GM18951 (cell line): ENCODE data around the gene JAKMIP1.

Experiments
- POLR2A ChIP-seq: IDR thresholded peaks from 4 replicates; pipeline ENCODE4 v1.6.1; 2011; ENCODE audit warnings: mild to moderate bottlenecking; ENCODE audit not compliant: insufficient read length, insufficient read depth; ENCODE audit errors: extremely low read depth
- in situ Hi-C: fragments of 300-500 bp; cut with MboI; formaldehyde crosslinking; loops from one replicate; pipeline ENCODE4 v1.12.0; 2022; ENCODE audit warnings: low sequenced_read_pairs, mixed read lengths, inconsistent platforms; ENCODE audit not compliant: unreplicated experiment

Gene JAKMIP1

DNA sequence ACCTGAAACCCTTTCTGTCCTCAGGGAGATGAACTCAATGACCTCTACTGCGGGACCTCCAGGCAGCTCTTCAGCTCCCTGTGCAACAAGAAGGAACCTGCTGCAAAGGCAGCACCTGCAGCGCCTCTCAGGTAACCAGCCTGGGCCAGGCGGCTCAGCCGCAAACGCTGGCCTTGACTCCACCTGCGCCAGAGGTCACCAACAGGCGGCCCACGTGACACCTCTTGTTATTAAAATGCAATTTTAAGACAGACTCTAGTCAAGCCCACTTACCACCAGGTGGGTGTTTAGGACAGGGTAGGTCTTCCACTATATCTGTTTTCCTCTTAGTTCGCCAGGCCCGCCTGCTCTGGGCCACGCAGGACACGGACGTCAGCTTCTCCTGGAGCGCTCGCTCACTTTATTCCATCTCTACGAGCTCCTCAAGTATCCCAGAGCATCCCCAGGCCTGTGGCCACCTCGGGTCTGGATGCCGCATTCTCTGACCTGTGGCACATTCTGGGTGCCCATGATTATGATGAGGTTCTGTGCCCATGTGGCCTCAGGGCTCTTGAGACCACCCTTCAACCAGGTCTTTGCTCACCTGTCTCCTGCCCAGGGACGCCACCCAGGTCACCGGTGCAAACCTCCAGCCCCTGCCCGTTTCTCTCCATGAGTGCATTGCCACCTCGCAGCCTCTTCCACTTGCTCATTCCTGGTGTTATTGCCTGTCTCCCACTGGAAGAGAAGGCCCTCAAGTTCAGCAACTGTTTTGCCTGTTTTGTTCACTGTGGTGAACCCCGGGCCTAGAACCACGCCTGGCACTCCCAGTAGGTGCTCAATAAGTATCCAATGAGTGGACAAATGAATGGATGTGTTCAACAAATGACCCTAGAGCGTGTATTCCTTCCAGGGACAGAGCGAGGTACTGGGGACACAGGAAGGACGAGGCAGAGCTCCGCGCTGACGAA lies 32.8 kb upstream of the JAKMIP1 start:
- TF ChIP-seq POLR2A: no peak
- in situ Hi-C loops: no loop called here

DNA sequence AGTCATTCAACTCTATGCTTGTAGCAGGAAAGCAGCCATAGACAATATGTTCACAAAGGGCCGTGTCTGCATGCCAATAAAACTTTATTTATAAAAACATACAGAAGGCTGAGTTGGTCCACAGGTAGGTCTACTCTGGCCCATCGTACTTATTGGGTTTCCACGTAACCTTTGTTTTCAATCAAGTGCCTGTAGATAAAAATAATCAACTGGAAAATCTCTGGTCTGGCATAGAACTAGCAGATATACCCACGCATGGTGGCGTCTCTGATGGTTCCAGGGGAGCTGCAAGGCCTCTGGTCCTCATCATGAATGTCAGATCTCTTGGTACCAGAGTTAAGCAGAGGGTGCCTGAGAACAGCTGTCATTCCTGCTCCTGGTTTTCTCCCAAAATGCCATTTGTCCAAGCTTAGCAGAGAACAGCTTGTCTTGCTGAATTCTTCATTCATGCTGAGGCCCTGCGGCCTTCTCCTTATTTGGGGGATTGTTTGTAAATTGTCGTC lies 31.4 kb upstream of the JAKMIP1 start:
- in situ Hi-C loops: no loop called here
- no peak for TF ChIP-seq POLR2A

DNA sequence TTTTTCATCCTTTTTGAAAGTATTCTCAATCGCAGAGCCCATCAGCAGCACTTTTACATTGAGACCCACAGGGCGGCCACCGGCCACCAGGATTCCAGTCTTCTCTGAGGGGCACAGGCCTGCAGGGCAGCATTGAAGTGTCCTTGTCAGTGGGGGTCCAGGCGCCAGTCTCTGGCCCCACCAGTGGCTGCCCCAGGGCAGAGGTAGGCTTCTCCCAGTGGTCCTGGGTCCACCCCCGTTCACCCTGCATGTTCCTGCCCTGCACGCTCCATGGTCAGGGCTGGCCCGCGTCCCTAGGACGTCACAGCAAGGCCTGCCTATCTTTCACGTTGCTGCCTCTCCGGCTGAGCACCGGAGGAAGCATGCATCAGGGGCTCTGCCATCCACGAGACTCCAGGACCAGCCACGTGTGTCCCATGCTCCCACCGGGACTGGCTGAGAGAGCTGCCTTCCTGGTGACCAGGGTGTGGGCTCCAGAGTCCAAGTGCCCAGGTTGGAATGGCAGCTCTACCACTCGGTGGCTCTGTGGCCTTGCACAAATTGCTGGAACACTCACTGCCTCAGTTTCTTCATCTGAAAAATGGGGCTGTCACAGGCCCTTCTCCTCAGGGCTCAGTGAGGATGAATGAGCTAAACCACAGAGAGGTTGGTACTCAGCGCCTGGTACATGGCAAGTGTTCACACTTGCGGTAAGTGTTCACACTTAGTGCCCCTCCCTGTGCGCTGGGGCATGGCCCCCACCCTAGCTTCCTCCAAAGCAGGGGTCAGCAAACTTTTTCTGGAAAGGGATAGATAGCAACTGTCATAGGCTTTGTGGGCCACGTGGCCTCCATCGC lies 30.7 kb upstream of the JAKMIP1 start:
- in situ Hi-C loops: no loop called here
- no peak for TF ChIP-seq POLR2A

DNA sequence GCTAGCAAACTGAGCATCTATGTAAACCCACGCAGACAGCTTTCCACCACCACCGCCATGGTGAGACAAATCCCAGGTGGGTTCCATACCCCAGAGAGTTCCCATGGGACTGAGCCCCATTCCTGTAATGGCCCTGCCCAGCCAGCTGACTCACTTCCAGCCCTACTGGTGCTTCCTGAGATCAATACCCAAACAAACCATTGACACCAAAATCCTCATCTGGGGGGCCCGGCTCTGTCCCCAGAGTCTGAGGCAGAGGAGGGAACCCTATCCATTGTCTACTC lies 30.1 kb upstream of the JAKMIP1 start:
- in situ Hi-C loops: no loop called here
- TF ChIP-seq POLR2A: no peak

DNA sequence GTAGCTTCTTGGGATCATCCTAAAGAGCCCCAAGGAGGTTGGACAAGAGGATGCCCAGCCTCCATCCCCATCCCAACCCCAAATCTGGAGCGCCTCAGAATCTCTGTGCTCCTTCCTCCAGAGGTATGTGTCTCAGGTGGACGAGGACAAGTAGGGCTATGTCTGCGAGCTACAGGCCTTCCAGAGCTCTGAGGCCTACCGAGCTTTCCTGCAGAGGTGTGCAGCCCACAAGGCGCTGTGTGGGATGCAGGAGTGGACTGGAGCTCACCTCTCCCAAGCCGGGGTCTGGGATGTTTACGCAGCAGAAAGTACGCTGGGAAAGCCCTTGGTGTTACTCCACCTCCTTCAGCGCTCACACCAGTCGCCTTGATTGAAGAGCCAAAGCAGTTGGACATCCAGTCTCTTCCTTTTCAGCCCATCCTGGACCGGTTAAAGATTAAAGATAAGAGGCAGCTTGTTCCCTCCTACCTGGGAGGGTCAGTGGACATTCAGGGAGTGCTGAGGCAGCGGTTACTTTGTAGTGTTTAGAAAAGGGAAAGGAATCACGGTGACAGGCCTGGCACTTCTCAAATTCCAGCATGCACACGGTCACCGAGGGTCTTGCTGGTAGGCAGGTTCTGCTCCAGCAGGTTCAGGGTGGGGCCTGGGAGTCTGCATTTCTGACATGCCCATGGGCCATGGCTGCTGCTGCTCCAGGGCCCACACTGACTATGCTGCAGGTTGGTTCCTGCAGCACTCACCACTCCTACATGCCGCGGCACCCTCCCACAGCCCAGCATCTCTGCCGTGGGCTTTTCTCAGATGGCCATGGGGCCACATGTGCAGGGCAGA lies 29.5 kb upstream of the JAKMIP1 start:
- in situ Hi-C loops: no loop called here
- no peak for TF ChIP-seq POLR2A

DNA sequence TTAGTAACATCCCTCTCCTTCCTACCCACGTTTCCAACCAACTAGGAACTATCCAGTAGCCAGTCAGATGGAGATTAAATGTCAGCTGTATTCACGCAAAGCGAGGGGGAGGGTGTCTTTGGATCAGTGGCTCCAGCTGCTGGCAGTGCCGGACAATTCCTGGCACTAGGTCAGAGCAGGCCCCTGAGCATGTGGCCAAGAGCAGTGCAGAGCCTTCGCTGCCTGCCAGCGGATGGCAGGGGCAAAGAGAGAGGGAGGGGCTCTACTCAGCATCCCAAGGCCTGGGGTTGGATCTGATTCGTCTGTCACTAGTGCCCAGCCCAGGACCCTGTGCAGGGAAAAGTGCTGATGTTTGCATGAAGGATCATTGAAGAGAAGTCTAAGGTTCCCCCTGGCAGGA lies 28.7 kb upstream of the JAKMIP1 start:
- no peak for TF ChIP-seq POLR2A
- in situ Hi-C loops: no loop called here

DNA sequence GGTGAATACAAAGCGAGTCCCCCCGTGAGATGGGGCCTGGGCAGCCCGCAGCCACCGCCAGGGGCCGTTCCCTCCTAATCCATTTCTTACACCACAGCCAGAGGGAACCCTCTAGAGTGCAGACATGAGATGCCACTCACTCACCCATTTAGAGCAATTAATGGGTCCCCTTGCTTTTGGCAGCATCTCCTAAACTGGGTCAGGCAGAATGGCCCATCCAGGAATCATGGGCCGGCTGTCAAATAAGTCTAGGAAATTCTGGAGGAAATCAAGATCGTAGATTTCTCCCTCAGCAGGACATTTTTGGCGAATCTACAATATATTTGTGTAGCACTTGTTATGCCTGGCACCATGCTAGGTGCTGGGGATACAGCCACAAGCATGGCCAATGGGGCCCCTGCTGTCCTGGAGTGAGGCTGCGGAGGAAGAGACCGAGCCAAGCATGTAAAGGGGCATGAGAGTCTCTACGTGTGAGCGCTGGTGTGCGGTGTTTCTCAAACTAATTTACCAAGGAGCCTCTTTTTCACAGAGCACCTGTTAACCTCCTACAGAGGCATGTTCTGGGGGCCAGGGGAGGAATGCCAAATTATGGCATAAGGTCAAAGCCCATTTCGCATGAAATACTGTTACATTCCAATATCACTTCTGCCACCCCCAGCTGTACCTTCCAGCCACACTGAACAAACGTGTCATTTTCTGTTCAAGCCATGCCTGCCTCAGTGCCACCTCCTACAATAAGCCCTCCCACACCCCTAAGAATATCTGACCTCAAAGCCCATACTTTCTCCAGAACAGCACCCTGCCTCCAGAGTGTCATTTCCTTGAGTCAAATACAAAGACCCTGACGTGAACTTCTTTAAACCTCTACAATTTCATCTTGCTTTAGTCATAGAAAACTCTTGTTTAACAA lies 28.1 kb upstream of the JAKMIP1 start:
- no peak for TF ChIP-seq POLR2A
- in situ Hi-C loops: no loop called here

DNA sequence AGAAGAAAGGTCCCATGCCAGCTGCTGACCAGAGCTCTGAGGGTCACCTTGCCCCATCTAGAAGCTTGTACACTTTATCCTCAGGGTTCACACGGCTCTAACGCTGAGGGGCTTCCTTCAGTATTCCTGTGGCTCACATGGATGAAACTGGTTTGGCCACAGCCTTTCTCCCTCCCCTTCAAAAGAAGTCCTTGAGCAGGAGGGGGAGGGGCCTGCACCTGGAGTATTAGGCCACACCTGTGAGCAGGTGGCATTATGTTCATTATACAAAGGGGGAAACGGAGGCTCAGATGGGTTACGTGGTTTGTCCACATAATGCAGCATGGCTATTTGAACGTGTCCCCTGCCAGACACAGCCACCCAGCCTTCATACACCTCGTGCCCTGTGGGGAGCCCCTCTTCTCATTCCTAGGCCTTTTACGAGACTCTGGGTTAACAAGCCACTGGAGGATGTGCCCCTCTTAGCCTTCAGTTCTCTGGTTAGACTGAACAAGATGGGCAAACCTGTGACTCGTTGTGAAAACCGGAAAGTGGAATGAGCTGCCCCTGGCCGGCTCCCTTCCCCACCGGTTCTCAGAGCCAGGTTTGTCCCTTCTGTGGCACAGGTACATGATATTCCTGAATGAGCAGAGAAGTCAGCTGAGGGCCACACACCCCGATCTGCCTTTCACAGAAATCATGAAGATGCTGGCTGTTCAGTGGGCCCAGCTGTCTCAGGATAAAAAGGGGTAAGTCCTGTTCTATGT lies 27.2 kb upstream of the JAKMIP1 start:
- in situ Hi-C loops: no loop called here
- no peak for TF ChIP-seq POLR2A

DNA sequence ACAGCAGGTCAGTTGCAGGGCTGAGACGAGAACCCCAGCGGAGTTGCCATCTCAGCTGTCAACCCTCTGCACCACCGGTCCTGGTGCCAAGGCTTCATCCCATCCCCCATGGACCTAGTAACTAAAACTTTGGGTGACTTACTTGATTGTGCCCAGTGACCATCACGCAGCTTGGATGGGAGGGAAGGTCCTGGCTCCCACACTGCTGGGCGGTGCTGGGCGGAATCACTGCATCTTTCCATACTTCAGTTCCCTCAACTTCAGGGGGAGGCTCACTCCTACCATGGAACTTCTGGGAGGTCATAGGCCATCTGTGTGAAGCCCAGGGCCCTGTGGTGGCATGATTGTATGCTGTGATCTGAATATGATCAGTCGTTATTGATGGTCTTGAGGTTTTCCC lies 26.2 kb upstream of the JAKMIP1 start:
- TF ChIP-seq POLR2A: no peak
- in situ Hi-C loops: no loop called here

DNA sequence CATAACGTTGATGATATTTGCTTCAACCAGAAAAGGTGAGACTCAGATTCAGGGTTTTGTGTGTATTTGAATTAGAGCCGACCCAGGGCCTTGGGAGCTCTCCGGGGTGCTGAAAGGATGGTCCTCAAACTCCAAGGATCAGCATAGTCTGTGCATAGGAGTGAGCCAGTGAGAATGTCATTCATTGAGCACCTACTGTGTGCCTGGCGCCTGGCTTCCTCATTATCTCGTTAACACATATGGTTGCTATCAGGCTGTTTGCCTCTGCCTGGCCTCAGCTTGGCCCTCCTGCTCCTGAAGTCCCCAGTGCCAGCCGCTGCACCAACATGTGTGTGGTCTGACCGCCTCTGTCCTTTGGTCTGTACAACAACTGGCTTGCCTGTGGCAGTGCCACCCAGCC lies 25.1 kb upstream of the JAKMIP1 start:
- in situ Hi-C loops: no loop called here
- no peak for TF ChIP-seq POLR2A

DNA sequence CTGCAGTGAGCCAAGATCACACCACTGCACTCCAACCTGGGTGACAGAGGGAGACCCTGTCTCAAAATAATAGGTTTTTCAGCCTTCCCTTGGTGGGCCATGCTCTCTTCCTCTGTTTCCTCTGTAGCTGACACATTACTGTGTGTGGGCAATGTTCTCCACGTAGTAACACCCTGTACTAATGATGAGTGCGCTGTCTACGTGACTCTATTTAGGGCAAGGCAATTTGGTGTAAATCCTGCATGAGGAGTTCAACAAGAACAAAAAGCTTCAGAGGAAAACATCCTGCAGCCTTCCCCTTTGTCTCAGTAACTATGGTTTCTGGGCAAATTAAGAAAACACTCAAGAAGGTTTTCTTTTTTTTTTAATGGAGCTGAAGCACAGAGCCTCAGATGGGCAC lies 24.4 kb upstream of the JAKMIP1 start:
- no peak for TF ChIP-seq POLR2A
- in situ Hi-C loops: no loop called here
